ENCODE data around the gene PRRG2.

GRCh38 chr19:49616945-49617344 is 35.8 kb downstream of the PRRG2 start:
- TF ChIP-seq POLR2A (IDR thresholded peaks at IDR 0.05; ENCODE audit: low read depth, low read length) (no peak), POLR2AphosphoS5 (IDR thresholded peaks at IDR 0.05; ENCODE audit: low read depth, low read length) (no peak), SPI1 (IDR thresholded peaks at IDR 0.05; ENCODE audit: low read depth, low read length) (no peak), POU2F2 (IDR thresholded peaks at IDR 0.05; ENCODE audit: low read depth, low read length) (no peak)

Data from GM12891 (cell line).